OCI-LY7 (cell line): ENCODE results near the gene LTN1. TPM values are rescaled to one million over a fixed set of nuclear protein-coding genes. Genes with fewer than 3 reads are reported as not detected.

Source experiments
- BruUV-seq: library from RNA; stranded (reverse); fragments of 400-500 nt; replicated peaks from 2 replicates; lab custom pipeline; 2021; lab: Mats Ljungman, UMichigan
- CTCF ChIA-PET: fragments of 300-600 bp; sonication (Branson Sonifier 250); formaldehyde crosslinking; loops from one replicate; lab custom pipeline; 2022; ENCODE audit warnings: antibody characterized with exemption; ENCODE audit not compliant: unreplicated experiment; lab: Charles Lee
- POLR2A ChIA-PET: fragments of 300-600 bp; sonication (Branson Sonifier 250); formaldehyde crosslinking; loops from one replicate; lab custom pipeline; 2022; ENCODE audit warnings: antibody characterized with exemption; lab: Charles Lee
- DNase-seq: peaks from one replicate; pipeline ENCODE4 v3.0.0-alpha.2; 2015; ENCODE audit warnings: low spot score
- H2AFZ ChIP-seq: fragments of 200-600 bp; sonication (generic), shearing (Covaris generic); 2 replicates; pipeline ENCODE4 v1.6.1; 2014; ENCODE audit warnings: mild to moderate bottlenecking, antibody characterized with exemption, low read length, moderate library complexity
- H3K27ac ChIP-seq: fragments of 200-600 bp; sonication (generic); 2 replicates; pipeline ENCODE4 v1.5.1; 2014; ENCODE audit warnings: mixed run types, low read depth, mild to moderate bottlenecking, moderate library complexity, low read length, inconsistent platforms; ENCODE audit not compliant: poor library complexity, severe bottlenecking
- H3K36me3 ChIP-seq: fragments of 200-600 bp; sonication (generic); 2 replicates; pipeline ENCODE4 v1.6.1; 2014; ENCODE audit warnings: mild to moderate bottlenecking, antibody characterized with exemption, low read length, moderate library complexity, mixed read lengths; ENCODE audit not compliant: insufficient read depth
- H3K4me1 ChIP-seq: fragments of 200-600 bp; sonication (generic); 2 replicates; pipeline ENCODE4 v1.5.1; 2014; ENCODE audit warnings: mild to moderate bottlenecking, low read length; ENCODE audit not compliant: insufficient read depth, poor library complexity, severe bottlenecking
- H3K4me2 ChIP-seq: fragments of 200-600 bp; sonication (generic); 2 replicates; pipeline ENCODE4 v1.6.1; 2014; ENCODE audit warnings: mild to moderate bottlenecking, low read length
- H3K4me3 ChIP-seq: fragments of 200-600 bp; sonication (generic); 2 replicates; pipeline ENCODE4 v1.5.1; 2014; ENCODE audit warnings: mild to moderate bottlenecking, low read depth, low read length; ENCODE audit not compliant: poor library complexity, severe bottlenecking
- H3K79me2 ChIP-seq: fragments of 200-600 bp; sonication (generic); 2 replicates; pipeline ENCODE4 v1.6.1; 2016; ENCODE audit warnings: low read depth, mild to moderate bottlenecking, low read length, moderate library complexity, mixed read lengths; ENCODE audit not compliant: insufficient read depth
- H3K9me2 ChIP-seq: fragments of 200-600 bp; sonication (generic); 2 replicates; pipeline ENCODE4 v1.6.1; 2016; ENCODE audit warnings: mild to moderate bottlenecking, low read length, mixed read lengths; ENCODE audit not compliant: insufficient read depth
- H3K9me3 ChIP-seq: fragments of 200-600 bp; sonication (generic); 2 replicates; pipeline ENCODE4 v1.6.1; 2014; ENCODE audit warnings: mild to moderate bottlenecking, mixed run types, low read length, mixed read lengths
- H4K20me1 ChIP-seq: fragments of 200-600 bp; sonication (generic); 2 replicates; pipeline ENCODE4 v1.6.1; 2014; ENCODE audit warnings: mild to moderate bottlenecking, antibody characterized with exemption, low read length, moderate library complexity, mixed read lengths; ENCODE audit not compliant: insufficient read depth
- EZH2phosphoT487 ChIP-seq: fragments of 200-600 bp; sonication (generic); IDR thresholded peaks from 2 replicates; pipeline ENCODE4 v1.6.1; 2018; ENCODE audit warnings: low read depth, borderline replicate concordance, mild to moderate bottlenecking, mixed run types, antibody characterized with exemption, low read length, moderate library complexity, mixed read lengths
- intact Hi-C: fragments of 100-400 bp; cut with micrococcal nuclease; formaldehyde crosslinking; loops from one replicate; pipeline ENCODE4 v1.10.0; 2022; ENCODE audit not compliant: unreplicated experiment
- total RNA-seq, 2 experiments: library from RNA; depleted of rRNA in 1 of 2; stranded (reverse); fragments of >200 nt in 1 of 2; shearing (Covaris generic) in 1 of 2; gene quantifications; 2 replicates each; pipeline ENCODE4 v1.2.3, GENCODE V29; 2014 to 2022
- TF ChIP-seq, protein P1 (sequence below): fragments of 200-600 bp; sonication (generic); conservative IDR thresholded peaks from 2 replicates; pipeline ENCODE4 v1.5.1; 2014; ENCODE audit warnings: mild to moderate bottlenecking, antibody characterized with exemption, low read length, moderate library complexity, mixed read lengths

The LTN1 gene
- total RNA-seq, 2 experiments from 2014 or later = 18.4 to 32.6 TPM

DNA sequence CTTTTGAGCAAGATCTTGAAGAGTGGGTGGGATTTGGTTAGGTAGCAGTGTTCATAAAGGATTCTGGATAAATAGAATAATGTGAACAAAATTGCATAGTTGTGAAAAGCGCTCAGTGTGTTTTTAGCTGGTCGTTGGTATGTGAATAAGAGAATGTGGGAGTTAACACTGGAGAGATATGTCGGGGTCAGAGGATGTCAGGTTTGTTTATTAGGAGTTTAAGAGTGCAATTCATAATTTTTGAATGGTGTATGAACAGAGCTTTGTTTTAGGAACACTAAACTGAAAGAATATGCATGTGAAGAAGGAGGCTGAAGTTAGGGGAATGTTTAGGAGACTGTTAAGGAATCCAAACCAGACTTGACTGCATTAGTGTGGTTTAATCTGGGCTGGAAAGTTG, 41.2 kb upstream of the LTN1 start:
- TF ChIP-seq, protein P1, sequence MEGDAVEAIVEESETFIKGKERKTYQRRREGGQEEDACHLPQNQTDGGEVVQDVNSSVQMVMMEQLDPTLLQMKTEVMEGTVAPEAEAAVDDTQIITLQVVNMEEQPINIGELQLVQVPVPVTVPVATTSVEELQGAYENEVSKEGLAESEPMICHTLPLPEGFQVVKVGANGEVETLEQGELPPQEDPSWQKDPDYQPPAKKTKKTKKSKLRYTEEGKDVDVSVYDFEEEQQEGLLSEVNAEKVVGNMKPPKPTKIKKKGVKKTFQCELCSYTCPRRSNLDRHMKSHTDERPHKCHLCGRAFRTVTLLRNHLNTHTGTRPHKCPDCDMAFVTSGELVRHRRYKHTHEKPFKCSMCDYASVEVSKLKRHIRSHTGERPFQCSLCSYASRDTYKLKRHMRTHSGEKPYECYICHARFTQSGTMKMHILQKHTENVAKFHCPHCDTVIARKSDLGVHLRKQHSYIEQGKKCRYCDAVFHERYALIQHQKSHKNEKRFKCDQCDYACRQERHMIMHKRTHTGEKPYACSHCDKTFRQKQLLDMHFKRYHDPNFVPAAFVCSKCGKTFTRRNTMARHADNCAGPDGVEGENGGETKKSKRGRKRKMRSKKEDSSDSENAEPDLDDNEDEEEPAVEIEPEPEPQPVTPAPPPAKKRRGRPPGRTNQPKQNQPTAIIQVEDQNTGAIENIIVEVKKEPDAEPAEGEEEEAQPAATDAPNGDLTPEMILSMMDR = no peak
- TF ChIP-seq EZH2phosphoT487 = no peak
- Histone ChIP-seq H3K36me3 (peaks cover 97% of the 10 kb centered on the region), H3K9me2 (no peaks in the 10 kb centered on the region), H3K4me1 (no peaks in the 10 kb centered on the region), H3K9me3 (no peaks in the 10 kb centered on the region), H4K20me1 (no peaks in the 10 kb centered on the region), H2AFZ (no peak overlapping the region), H3K4me2 (no peak overlapping the region), H3K4me3 (no peak overlapping the region), H3K79me2 (0 out of 2 replicates have a peak, but pooled peaks cover 3% of the 10 kb centered on the region), H3K27ac (no peak overlapping the region)
- DNase-seq = no peak
- CTCF ChIA-PET = no interaction called here
- BruUV-seq = no TSS peak
- intact Hi-C loops = no loop called here
- POLR2A ChIA-PET = interaction anchor here (0.9 kb wide), 1 partner anchor 15 kb away, joined by 3 read pairs; the partner anchor contains the start of gene RWDD2B

DNA sequence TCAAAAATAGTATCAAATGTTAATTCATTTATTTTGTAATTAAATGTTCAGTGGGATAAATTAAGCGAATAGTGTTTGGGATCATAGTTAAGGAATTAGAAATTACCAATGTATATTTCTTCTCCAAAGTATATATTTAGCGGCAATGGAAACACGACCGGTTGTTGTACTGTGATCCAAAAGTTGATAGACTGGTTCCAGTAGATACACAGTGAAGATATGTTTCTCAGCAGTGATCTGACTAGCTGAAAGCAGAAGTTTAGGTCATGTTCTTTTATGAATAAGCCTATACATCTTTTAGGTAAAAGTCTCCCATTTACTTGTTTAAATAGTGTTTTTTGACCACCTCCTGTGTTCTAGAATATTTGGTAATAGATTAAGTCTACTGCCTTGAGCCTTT, 40.6 kb upstream of the LTN1 start:
- H3K9me3 ChIP-seq = no peaks in the 10 kb centered on the region
- peaks cover 97% of the 10 kb centered on the region for H3K36me3 ChIP-seq
- H3K4me1 ChIP-seq = no peaks in the 10 kb centered on the region
- no TSS peak for BruUV-seq
- H3K9me2 ChIP-seq = no peaks in the 10 kb centered on the region
- H4K20me1 ChIP-seq = no peaks in the 10 kb centered on the region
- H3K4me2 ChIP-seq = no peak overlapping the region
- H2AFZ ChIP-seq = no peak overlapping the region
- ChIA-PET CTCF (no interaction called here), POLR2A (interaction anchor here (0.9 kb wide), 1 partner anchor 14 kb away, joined by 3 read pairs; the partner anchor contains the start of gene RWDD2B)
- H3K79me2 ChIP-seq = peaks cover 8% of the 10 kb centered on the region; the same call in 1 of the 2 replicates
- DNase-seq = no peak
- intact Hi-C loops = no loop called here
- H3K4me3 ChIP-seq = no peak overlapping the region
- TF ChIP-seq EZH2phosphoT487 = no peak
- TF ChIP-seq, protein P1 = no peak
- H3K27ac ChIP-seq = no peak overlapping the region

DNA sequence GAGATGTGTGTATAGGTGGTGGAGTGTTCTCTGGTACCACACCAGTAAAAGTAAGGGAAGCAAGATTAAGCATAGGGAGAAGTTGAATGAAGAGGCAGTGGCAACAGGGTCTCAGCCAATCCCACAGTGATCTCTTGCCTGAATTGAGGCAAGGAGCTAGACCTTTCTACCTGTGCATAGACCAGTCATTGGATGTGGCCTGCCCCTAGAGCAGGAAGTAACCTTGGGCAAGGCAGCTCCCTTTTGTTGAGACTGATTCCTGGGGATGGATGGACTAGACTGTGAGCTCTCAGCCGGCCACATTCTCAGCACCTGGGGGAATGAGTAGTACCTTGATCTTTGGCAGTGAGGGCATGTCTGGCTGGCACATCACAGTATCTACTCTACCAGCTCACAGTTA, 38.2 kb upstream of the LTN1 start:
- Histone ChIP-seq H3K9me2 (no peaks in the 10 kb centered on the region), H3K4me1 (peaks cover 17% of the 10 kb centered on the region), H3K79me2 (peaks cover 32% of the 10 kb centered on the region), H4K20me1 (no peaks in the 10 kb centered on the region), H3K9me3 (no peaks in the 10 kb centered on the region), H2AFZ (no peak overlapping the region), H3K36me3 (peaks cover 80% of the 10 kb centered on the region), H3K27ac (no peak overlapping the region), H3K4me3 (no peak overlapping the region), H3K4me2 (no peak overlapping the region)
- no peak for DNase-seq
- intact Hi-C loops = no loop called here
- no peak for TF ChIP-seq EZH2phosphoT487
- TF ChIP-seq, protein P1 = no peak
- BruUV-seq = no TSS peak
- CTCF ChIA-PET = interaction anchor here (0.6 kb wide), 1 partner anchor 43 kb away, joined by 3 read pairs; the partner anchor contains the start of gene CCT8
- POLR2A ChIA-PET = interaction anchor here (0.7 to 1.1 kb wide), 3 partner anchors 9 to 41 kb away, joined by 4 to 9 read pairs (median 5); no protein-coding TSS in a partner anchor
